ENCODE measurements around the gene ARMC2.

The ARMC2 gene

DNA sequence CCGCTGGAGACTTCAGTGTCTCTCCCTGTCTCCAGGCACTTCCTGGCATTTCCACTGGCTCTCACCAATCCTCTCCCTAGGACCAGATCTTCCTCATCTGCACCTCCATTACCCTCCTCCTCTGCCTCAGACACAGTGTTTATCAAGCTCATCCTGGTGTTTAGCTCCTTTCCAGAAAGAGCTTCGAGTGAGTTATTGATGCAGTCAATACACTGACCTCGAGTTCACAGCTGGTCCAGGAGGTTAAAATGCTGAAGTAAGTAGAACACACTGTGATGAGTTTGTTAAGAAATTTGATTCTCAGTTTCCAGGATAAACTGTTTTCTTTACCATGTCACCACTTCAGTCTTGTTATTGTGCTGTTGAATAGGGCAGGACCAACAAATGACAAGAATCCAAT, 42.1 kb upstream of the ARMC2 start:
- no peaks in the 10 kb centered on the region for H3F3A ChIP-seq (ENCODE audit: insufficient read depth)
- H3K27ac ChIP-seq (ENCODE audit: low read depth, low read length), result no peak overlapping the region
- no peaks in the 10 kb centered on the region for H3K27me3 ChIP-seq (ENCODE audit: low read length)
- H3K9me2 ChIP-seq (replicated peaks; ENCODE audit: insufficient read depth, low read length), result no peaks in the 10 kb centered on the region
- H3K36me3 ChIP-seq (ENCODE audit: low read length), result no peaks in the 10 kb centered on the region
- no peak overlapping the region for H3K4me3 ChIP-seq (ENCODE audit: insufficient read depth, low read length, poor library complexity, severe bottlenecking)
- no peak overlapping the region for H3K4me2 ChIP-seq (ENCODE audit: low read depth, low read length, poor library complexity, severe bottlenecking)
- no peak overlapping the region for H2AFZ ChIP-seq (ENCODE audit: low read depth, low read length, severe bottlenecking)
- H4K20me1 ChIP-seq (ENCODE audit: low read depth, low read length), result no peaks in the 10 kb centered on the region
- H3K9me3 ChIP-seq (ENCODE audit: insufficient read depth, low read length), result no peaks in the 10 kb centered on the region
- no peaks in the 10 kb centered on the region for H3K79me2 ChIP-seq (ENCODE audit: insufficient read depth, low read length)
- TF ChIP-seq EZH2phosphoT487 (conservative IDR thresholded peaks at IDR 0.05; ENCODE audit: low read length), result no peak
- TF ChIP-seq, protein P1, sequence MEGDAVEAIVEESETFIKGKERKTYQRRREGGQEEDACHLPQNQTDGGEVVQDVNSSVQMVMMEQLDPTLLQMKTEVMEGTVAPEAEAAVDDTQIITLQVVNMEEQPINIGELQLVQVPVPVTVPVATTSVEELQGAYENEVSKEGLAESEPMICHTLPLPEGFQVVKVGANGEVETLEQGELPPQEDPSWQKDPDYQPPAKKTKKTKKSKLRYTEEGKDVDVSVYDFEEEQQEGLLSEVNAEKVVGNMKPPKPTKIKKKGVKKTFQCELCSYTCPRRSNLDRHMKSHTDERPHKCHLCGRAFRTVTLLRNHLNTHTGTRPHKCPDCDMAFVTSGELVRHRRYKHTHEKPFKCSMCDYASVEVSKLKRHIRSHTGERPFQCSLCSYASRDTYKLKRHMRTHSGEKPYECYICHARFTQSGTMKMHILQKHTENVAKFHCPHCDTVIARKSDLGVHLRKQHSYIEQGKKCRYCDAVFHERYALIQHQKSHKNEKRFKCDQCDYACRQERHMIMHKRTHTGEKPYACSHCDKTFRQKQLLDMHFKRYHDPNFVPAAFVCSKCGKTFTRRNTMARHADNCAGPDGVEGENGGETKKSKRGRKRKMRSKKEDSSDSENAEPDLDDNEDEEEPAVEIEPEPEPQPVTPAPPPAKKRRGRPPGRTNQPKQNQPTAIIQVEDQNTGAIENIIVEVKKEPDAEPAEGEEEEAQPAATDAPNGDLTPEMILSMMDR (IDR thresholded peaks at IDR 0.05; ENCODE audit: insufficient read depth, low read length, poor library complexity, severe bottlenecking), result no peak
- no peak overlapping the region for H3K9ac ChIP-seq (ENCODE audit: low read length)

DNA sequence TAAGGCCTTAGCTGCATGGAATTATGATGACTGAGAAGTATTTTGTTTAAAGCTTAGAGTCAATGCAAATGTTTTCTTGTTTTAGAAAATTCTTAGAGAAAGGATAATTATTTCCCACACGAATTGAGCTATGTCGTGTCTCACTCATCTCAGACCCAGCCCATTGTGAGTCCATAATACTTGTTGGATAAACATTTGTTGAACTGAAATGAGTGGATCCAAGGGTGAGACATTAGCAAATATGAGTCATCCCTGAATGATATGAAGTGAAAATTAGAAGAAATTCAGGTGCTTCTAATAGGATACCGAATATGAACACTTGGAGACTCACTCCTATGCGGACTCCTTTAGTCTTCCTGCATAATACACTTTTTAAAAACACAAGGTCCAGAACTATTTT, 41.6 kb upstream of the ARMC2 start:
- Histone ChIP-seq H3K9ac (ENCODE audit: low read length) (no peak overlapping the region), H3K27ac (ENCODE audit: low read depth, low read length) (no peak overlapping the region), H3K36me3 (ENCODE audit: low read length) (no peaks in the 10 kb centered on the region), H3K79me2 (ENCODE audit: insufficient read depth, low read length) (no peaks in the 10 kb centered on the region), H3K9me2 (replicated peaks; ENCODE audit: insufficient read depth, low read length) (no peaks in the 10 kb centered on the region), H3K4me2 (ENCODE audit: low read depth, low read length, poor library complexity, severe bottlenecking) (no peak overlapping the region), H3K9me3 (ENCODE audit: insufficient read depth, low read length) (no peaks in the 10 kb centered on the region), H4K20me1 (ENCODE audit: low read depth, low read length) (no peaks in the 10 kb centered on the region), H3K4me3 (ENCODE audit: insufficient read depth, low read length, poor library complexity, severe bottlenecking) (no peak overlapping the region), H3K27me3 (ENCODE audit: low read length) (no peaks in the 10 kb centered on the region), H2AFZ (ENCODE audit: low read depth, low read length, severe bottlenecking) (no peak overlapping the region), H3F3A (ENCODE audit: insufficient read depth) (no peaks in the 10 kb centered on the region)
- TF ChIP-seq, protein P1 (IDR thresholded peaks at IDR 0.05; ENCODE audit: insufficient read depth, low read length, poor library complexity, severe bottlenecking), result no peak
- TF ChIP-seq EZH2phosphoT487 (conservative IDR thresholded peaks at IDR 0.05; ENCODE audit: low read length), result no peak

DNA sequence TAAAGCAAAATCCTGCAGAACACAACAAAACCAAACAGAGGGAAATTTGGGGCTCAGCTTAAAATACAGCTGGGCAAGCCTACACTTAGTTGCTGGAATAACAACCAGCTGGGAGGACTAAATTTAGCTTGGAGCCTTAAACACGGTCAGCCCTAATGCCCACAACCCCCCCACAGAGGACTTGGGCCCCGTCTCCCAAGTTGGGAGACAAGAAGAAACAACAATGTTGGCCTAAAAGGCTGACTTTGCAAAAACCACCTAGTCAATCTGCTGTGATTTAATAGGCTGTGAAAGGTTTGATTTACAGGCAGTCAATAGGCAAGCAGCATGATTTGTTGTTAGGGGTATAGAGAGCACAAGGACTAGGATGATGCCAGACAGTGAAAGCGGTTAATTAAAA, 40.3 kb upstream of the ARMC2 start:
- Histone ChIP-seq H3K36me3 (ENCODE audit: low read length) (no peaks in the 10 kb centered on the region), H3F3A (ENCODE audit: insufficient read depth) (no peaks in the 10 kb centered on the region), H3K9ac (ENCODE audit: low read length) (no peak overlapping the region), H3K9me2 (replicated peaks; ENCODE audit: insufficient read depth, low read length) (no peaks in the 10 kb centered on the region), H3K79me2 (ENCODE audit: insufficient read depth, low read length) (no peaks in the 10 kb centered on the region), H3K4me3 (ENCODE audit: insufficient read depth, low read length, poor library complexity, severe bottlenecking) (no peak overlapping the region), H3K9me3 (ENCODE audit: insufficient read depth, low read length) (no peaks in the 10 kb centered on the region), H3K27ac (ENCODE audit: low read depth, low read length) (no peak overlapping the region), H4K20me1 (ENCODE audit: low read depth, low read length) (no peaks in the 10 kb centered on the region), H2AFZ (ENCODE audit: low read depth, low read length, severe bottlenecking) (no peak overlapping the region), H3K4me2 (ENCODE audit: low read depth, low read length, poor library complexity, severe bottlenecking) (no peak overlapping the region), H3K27me3 (ENCODE audit: low read length) (no peaks in the 10 kb centered on the region)
- TF ChIP-seq, protein P1 (IDR thresholded peaks at IDR 0.05; ENCODE audit: insufficient read depth, low read length, poor library complexity, severe bottlenecking), result no peak

DNA sequence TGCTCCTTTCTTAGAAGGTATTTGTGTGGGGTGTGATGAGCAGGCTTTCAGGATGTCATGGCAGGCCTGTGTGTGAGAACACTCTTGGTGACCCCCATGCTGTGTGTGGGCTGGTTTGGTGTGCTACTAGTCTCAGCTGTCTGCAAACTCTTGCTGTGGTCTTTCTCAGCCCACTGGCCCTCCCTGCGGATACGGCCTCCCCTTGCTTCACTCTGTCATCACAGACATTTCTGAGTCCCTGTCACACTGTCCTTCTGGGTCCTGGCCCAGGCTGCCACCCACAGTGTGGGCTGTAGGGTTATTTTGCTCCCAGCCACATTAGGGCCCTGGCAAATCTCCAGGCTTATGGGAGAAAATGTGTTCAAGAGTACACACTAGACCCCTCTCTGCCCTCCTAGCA, 39.0 kb upstream of the ARMC2 start:
- no peaks in the 10 kb centered on the region for H4K20me1 ChIP-seq (ENCODE audit: low read depth, low read length)
- TF ChIP-seq, protein P1 (IDR thresholded peaks at IDR 0.05; ENCODE audit: insufficient read depth, low read length, poor library complexity, severe bottlenecking), result no peak
- no peak for TF ChIP-seq EZH2phosphoT487 (conservative IDR thresholded peaks at IDR 0.05; ENCODE audit: low read length)
- no peak overlapping the region for H3K9ac ChIP-seq (ENCODE audit: low read length)
- H3K4me3 ChIP-seq (ENCODE audit: insufficient read depth, low read length, poor library complexity, severe bottlenecking), result no peak overlapping the region
- no peak overlapping the region for H2AFZ ChIP-seq (ENCODE audit: low read depth, low read length, severe bottlenecking)
- H3K27me3 ChIP-seq (ENCODE audit: low read length), result no peaks in the 10 kb centered on the region
- no peaks in the 10 kb centered on the region for H3K9me3 ChIP-seq (ENCODE audit: insufficient read depth, low read length)
- no peaks in the 10 kb centered on the region for H3K79me2 ChIP-seq (ENCODE audit: insufficient read depth, low read length)
- H3K9me2 ChIP-seq (replicated peaks; ENCODE audit: insufficient read depth, low read length), result no peaks in the 10 kb centered on the region
- H3K27ac ChIP-seq (ENCODE audit: low read depth, low read length), result no peak overlapping the region
- no peaks in the 10 kb centered on the region for H3K36me3 ChIP-seq (ENCODE audit: low read length)
- H3F3A ChIP-seq (ENCODE audit: insufficient read depth), result no peaks in the 10 kb centered on the region
- H3K4me2 ChIP-seq (ENCODE audit: low read depth, low read length, poor library complexity, severe bottlenecking), result no peak overlapping the region
